ENCODE measurements around the gene HIPK3. TPM values are rescaled to one million over a fixed set of nuclear protein-coding genes. Genes with fewer than 3 reads are reported as not detected.

Gene HIPK3
- total and polyA plus RNA-seq, 10 of the 15 experiments (the other 5 are each of a cell fraction or from before 2014, with no cell fraction given) = 3.4 to 26.5 (median 13.6) TPM

DNA sequence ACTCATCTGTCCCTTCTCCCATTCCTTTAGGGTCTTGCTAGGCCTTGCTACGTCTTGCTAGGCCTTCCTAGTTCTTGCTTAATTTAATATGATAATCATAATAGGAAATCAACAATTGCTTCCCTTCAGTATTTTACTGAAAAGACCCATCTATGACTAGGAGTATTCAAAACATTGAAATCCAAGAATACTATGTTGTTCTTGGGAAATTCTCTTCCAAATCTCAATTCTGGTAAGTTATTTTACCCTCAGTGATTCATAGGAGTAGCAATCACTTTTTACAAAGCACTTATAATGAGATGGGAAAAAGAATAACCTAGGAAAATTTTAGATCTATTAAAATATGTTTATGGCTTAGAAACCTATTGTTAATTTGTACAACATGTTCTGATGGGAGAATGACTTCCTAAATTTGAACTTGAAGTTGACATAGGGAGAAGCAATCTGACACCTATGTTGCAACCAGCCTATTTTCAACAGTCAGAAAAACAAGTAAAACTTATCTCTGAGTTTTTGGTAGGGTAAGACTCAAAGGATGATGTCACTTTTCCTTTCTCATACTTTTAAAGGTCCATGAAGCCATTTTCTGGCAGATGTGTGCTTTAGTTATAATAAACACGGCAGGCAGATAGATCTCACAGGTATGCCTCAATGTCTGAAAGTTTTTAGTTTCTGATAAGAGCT, 29.5 kb upstream of the HIPK3 start:
- WGBS (ENCODE audit: insufficient coverage, insufficient replicate concordance, low lambda C conversion rate, missing lambda C conversion rate) = 59% methylated on average over 2 of the region's 2 CpGs
- Histone ChIP-seq H2AFZ (ENCODE audit: control insufficient read depth, low read depth, low read length) (no peak overlapping the region), H3K9ac (ENCODE audit: control insufficient read depth, insufficient read depth, low read length) (no peak overlapping the region), H3K36me3 (ENCODE audit: control insufficient read depth in 2 of 2, insufficient read depth in 2 of 2, low read length in 1 of 2) (no peaks in the 10 kb centered on the region), H3K27me3 (replicated peaks in 1 of 2; ENCODE audit: control insufficient read depth in 2 of 2, insufficient read depth in 2 of 2, low read length in 1 of 2) (no peaks in the 10 kb centered on the region), H3K9me3 (replicated peaks; ENCODE audit: control insufficient read depth, insufficient read depth, low read length) (no peaks in the 10 kb centered on the region), H3K4me1 (ENCODE audit: control insufficient read depth, insufficient read depth, low read length) (no peaks in the 10 kb centered on the region), H3K4me2 (ENCODE audit: control insufficient read depth, insufficient read depth) (no peak overlapping the region), H3K4me3 (no peak overlapping the region), H3K79me2 (ENCODE audit: control insufficient read depth, insufficient read depth, low read length) (no peaks in the 10 kb centered on the region), H4K20me1 (ENCODE audit: control insufficient read depth, insufficient read depth) (no peaks in the 10 kb centered on the region), H3K27ac (ENCODE audit: control insufficient read depth, insufficient read depth) (no peak overlapping the region)
- SMC1A ChIA-PET (ENCODE audit: uncharacterized antibody, unreplicated experiment) = no interaction called here
- in situ Hi-C loops (cut with MboI) = no loop called here
- TF ChIP-seq TAF1 (IDR thresholded peaks at IDR 0.05; ENCODE audit: borderline replicate concordance, low read depth, low read length) (no peak), HSF1 (IDR thresholded peaks at IDR 0.05; ENCODE audit: low read depth, low read length) (no peak), BCL11A (IDR thresholded peaks at IDR 0.05; ENCODE audit: low read depth, low read length) (no peak), BCL3 (IDR thresholded peaks at IDR 0.05; ENCODE audit: borderline replicate concordance, insufficient read depth, low read depth, low read length, poor library complexity, severe bottlenecking) (no peak), NR2F1 (conservative IDR thresholded peaks at IDR 0.05) (no peak), TCF7 (IDR thresholded peaks at IDR 0.05; ENCODE audit: borderline replicate concordance) (no peak), NFYA (IDR thresholded peaks at IDR 0.05; ENCODE audit: borderline replicate concordance, low read depth, low read length) (no peak), IKZF1 (conservative IDR thresholded peaks at IDR 0.05) (no peak), HCFC1 (IDR thresholded peaks at IDR 0.05; ENCODE audit: low read length) (no peak), BMI1 (IDR thresholded peaks at IDR 0.05; ENCODE audit: borderline replicate concordance) (no peak), NFXL1 (IDR thresholded peaks at IDR 0.05; ENCODE audit: borderline replicate concordance) (no peak), JUNB (IDR thresholded peaks at IDR 0.05) (no peak), CREM (IDR thresholded peaks at IDR 0.05; ENCODE audit: low read depth) (no peak), PML (IDR thresholded peaks at IDR 0.05; ENCODE audit: low read length) (no peak)
- TF ChIP-seq, protein P1, sequence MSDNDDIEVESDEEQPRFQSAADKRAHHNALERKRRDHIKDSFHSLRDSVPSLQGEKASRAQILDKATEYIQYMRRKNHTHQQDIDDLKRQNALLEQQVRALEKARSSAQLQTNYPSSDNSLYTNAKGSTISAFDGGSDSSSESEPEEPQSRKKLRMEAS (IDR thresholded peaks at IDR 0.05; ENCODE audit: low read depth, low read length) = no peak
- TF ChIP-seq, protein P2, sequence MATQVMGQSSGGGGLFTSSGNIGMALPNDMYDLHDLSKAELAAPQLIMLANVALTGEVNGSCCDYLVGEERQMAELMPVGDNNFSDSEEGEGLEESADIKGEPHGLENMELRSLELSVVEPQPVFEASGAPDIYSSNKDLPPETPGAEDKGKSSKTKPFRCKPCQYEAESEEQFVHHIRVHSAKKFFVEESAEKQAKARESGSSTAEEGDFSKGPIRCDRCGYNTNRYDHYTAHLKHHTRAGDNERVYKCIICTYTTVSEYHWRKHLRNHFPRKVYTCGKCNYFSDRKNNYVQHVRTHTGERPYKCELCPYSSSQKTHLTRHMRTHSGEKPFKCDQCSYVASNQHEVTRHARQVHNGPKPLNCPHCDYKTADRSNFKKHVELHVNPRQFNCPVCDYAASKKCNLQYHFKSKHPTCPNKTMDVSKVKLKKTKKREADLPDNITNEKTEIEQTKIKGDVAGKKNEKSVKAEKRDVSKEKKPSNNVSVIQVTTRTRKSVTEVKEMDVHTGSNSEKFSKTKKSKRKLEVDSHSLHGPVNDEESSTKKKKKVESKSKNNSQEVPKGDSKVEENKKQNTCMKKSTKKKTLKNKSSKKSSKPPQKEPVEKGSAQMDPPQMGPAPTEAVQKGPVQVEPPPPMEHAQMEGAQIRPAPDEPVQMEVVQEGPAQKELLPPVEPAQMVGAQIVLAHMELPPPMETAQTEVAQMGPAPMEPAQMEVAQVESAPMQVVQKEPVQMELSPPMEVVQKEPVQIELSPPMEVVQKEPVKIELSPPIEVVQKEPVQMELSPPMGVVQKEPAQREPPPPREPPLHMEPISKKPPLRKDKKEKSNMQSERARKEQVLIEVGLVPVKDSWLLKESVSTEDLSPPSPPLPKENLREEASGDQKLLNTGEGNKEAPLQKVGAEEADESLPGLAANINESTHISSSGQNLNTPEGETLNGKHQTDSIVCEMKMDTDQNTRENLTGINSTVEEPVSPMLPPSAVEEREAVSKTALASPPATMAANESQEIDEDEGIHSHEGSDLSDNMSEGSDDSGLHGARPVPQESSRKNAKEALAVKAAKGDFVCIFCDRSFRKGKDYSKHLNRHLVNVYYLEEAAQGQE (IDR thresholded peaks at IDR 0.05; ENCODE audit: low read depth, low read length) = no peak
- ATAC-seq = no peak
- BruUV-seq (replicated peaks) = no TSS peak
- intact Hi-C loops (cut with micrococcal nuclease; ENCODE audit: unreplicated experiment) = no loop called here
- CTCF ChIA-PET = no interaction called here
- FAIRE-seq = no peak
- RAD21 ChIA-PET (ENCODE audit: unreplicated experiment) = no interaction called here
- DNase-seq (ENCODE audit: low read depth, low spot score) = no peak
- POLR2A ChIA-PET = no interaction called here
